OCI-LY1 (cell line): ENCODE measurements around the gene KRT28.

Experiments
- H2AFZ ChIP-seq: fragments of 200-600 bp; sonication (generic), shearing (Covaris generic); 2 replicates; pipeline ENCODE4 v1.6.0; 2014; ENCODE audit warnings: antibody characterized with exemption, mild to moderate bottlenecking, low read length
- H3F3A ChIP-seq: fragments of 200-600 bp; sonication (generic), shearing (Covaris generic); 2 replicates; pipeline ENCODE4 v1.6.0; 2014; ENCODE audit warnings: mild to moderate bottlenecking, antibody characterized with exemption, low read length, moderate library complexity; ENCODE audit not compliant: insufficient read depth
- H3K27ac ChIP-seq: fragments of 200-600 bp; sonication (generic); 2 replicates; pipeline ENCODE4 v1.5.1; 2014; ENCODE audit warnings: low read length, mixed run types, mild to moderate bottlenecking, low read depth; ENCODE audit not compliant: poor library complexity, severe bottlenecking
- H3K27me3 ChIP-seq: fragments of 200-600 bp; sonication (generic); 2 replicates; pipeline ENCODE4 v1.6.0; 2014; ENCODE audit warnings: antibody characterized with exemption, mild to moderate bottlenecking, low read length, moderate library complexity; ENCODE audit not compliant: insufficient read depth
- H3K36me3 ChIP-seq: fragments of 200-600 bp; sonication (generic); 2 replicates; pipeline ENCODE4 v1.6.1; 2014; ENCODE audit warnings: mild to moderate bottlenecking, antibody characterized with exemption, low read length, moderate library complexity, mixed read lengths; ENCODE audit not compliant: insufficient read depth
- H3K4me1 ChIP-seq: fragments of 200-600 bp; sonication (generic); 2 replicates; pipeline ENCODE4 v1.5.1; 2014; ENCODE audit warnings: mild to moderate bottlenecking, low read length, moderate library complexity; ENCODE audit not compliant: insufficient read depth, severe bottlenecking
- H3K4me2 ChIP-seq: fragments of 200-600 bp; sonication (generic), shearing (Covaris generic); 2 replicates; pipeline ENCODE4 v1.6.1; 2014; ENCODE audit warnings: low read length
- H3K4me3 ChIP-seq: fragments of 200-600 bp; sonication (generic); 2 replicates; pipeline ENCODE4 v1.5.1; 2014; ENCODE audit warnings: low read length, low read depth, mild to moderate bottlenecking, mixed read lengths; ENCODE audit not compliant: poor library complexity, severe bottlenecking
- H3K79me2 ChIP-seq: fragments of 200-600 bp; shearing (Covaris generic); 2 replicates; pipeline ENCODE4 v1.6.1; 2016; ENCODE audit warnings: mixed run types, low read length, mixed read lengths; ENCODE audit not compliant: insufficient read depth
- H3K9ac ChIP-seq: fragments of 200-600 bp; sonication (generic), shearing (Covaris generic); 2 replicates; pipeline ENCODE4 v1.6.1; 2014; ENCODE audit warnings: mild to moderate bottlenecking, low read length, mixed read lengths
- H3K9me2 ChIP-seq: fragments of 200-600 bp; sonication (generic), shearing (Covaris generic); 2 replicates; pipeline ENCODE4 v1.6.1; 2014; ENCODE audit warnings: low read depth, mild to moderate bottlenecking, low read length, mixed read lengths
- H3K9me3 ChIP-seq: fragments of 200-600 bp; shearing (Covaris generic); 2 replicates; pipeline ENCODE4 v1.6.1; 2014; ENCODE audit warnings: low read length, mixed read lengths
- H4K20me1 ChIP-seq: fragments of 200-600 bp; sonication (generic), shearing (Covaris generic); 2 replicates; pipeline ENCODE4 v1.6.0; 2016; ENCODE audit warnings: mild to moderate bottlenecking, low read length; ENCODE audit not compliant: insufficient read depth
- CTCF ChIP-seq: fragments of 200-600 bp; sonication (generic), shearing (Covaris generic); IDR thresholded peaks from 2 replicates; pipeline ENCODE4 v1.5.1; 2017; ENCODE audit warnings: mild to moderate bottlenecking, antibody characterized with exemption, low read length, moderate library complexity, mixed read lengths
- EZH2 ChIP-seq: fragments of 200-600 bp; sonication (generic), shearing (Covaris generic); IDR thresholded peaks from 2 replicates; pipeline ENCODE4 v1.8.0; 2017; ENCODE audit warnings: borderline replicate concordance, mixed run types, mild to moderate bottlenecking, antibody characterized with exemption, low read length, moderate library complexity, mixed read lengths

The KRT28 gene

GRCh38 chr17:40777459-40777858 is 22.3 kb downstream of the KRT28 start:
- Histone ChIP-seq H3K79me2 (no peaks in the 10 kb centered on the region), H3K4me3 (no peak overlapping the region), H3K36me3 (no peaks in the 10 kb centered on the region), H3K27ac (no peak overlapping the region), H3K9me2 (no peaks in the 10 kb centered on the region), H4K20me1 (no peaks in the 10 kb centered on the region), H3F3A (no peaks in the 10 kb centered on the region), H2AFZ (no peak overlapping the region), H3K9ac (no peak overlapping the region), H3K4me1 (no peaks in the 10 kb centered on the region), H3K9me3 (no peaks in the 10 kb centered on the region), H3K4me2 (no peak overlapping the region), H3K27me3 (peaks cover 4% of the 10 kb centered on the region; the same call in 1 of the 2 replicates)
- TF ChIP-seq EZH2: no peak
- TF ChIP-seq CTCF: no peak

- Histone ChIP-seq H3K4me3 (no peak overlapping the region), H3K9me2 (no peaks in the 10 kb centered on the region), H3K4me1 (no peaks in the 10 kb centered on the region), H3K9ac (no peak overlapping the region), H3F3A (no peaks in the 10 kb centered on the region), H3K79me2 (no peaks in the 10 kb centered on the region), H2AFZ (no peak overlapping the region), H3K27ac (no peak overlapping the region), H3K9me3 (no peaks in the 10 kb centered on the region), H3K36me3 (no peaks in the 10 kb centered on the region), H3K27me3 (peaks cover 4% of the 10 kb centered on the region; the same call in 1 of the 2 replicates), H3K4me2 (no peak overlapping the region), H4K20me1 (no peaks in the 10 kb centered on the region)
- no peak for TF ChIP-seq CTCF
- no peak for TF ChIP-seq EZH2
Observed at GRCh38 chr17:40775945-40776344, 23.8 kb downstream of the KRT28 start.

GRCh38 chr17:40772101-40772500 is 27.7 kb downstream of the KRT28 start, which contains the start of gene KRT26:
KRT26 (minus strand) TSS chr17:40772201; CDS start chr17:40772113, 88 bp downstream.
- Histone ChIP-seq H3K79me2 (no peaks in the 10 kb centered on the region), H3F3A (no peaks in the 10 kb centered on the region), H3K9me3 (no peaks in the 10 kb centered on the region), H3K4me3 (no peak within 1 kb of the TSS), H2AFZ (no peak within 1 kb of the TSS), H4K20me1 (no peaks in the 10 kb centered on the region), H3K4me1 (no peaks in the 10 kb centered on the region), H3K27ac (no peak within 1 kb of the TSS), H3K36me3 (no peaks in the 10 kb centered on the region), H3K9me2 (no peaks in the 10 kb centered on the region), H3K9ac (no peak within 1 kb of the TSS), H3K4me2 (no peak within 1 kb of the TSS), H3K27me3 (0 out of 2 replicates have a peak, but pooled peaks cover 4% of the 10 kb centered on the region)
- TF ChIP-seq EZH2 (no peak), CTCF (no peak)
